Activated T-helper 17 cell treated with anti-CD3 and anti-CD28 coated beads, Interleukin-2, amount 50 U/mL, for 72 hours (primary cell): ENCODE results near the gene CLK1. TPM values are rescaled to one million over a fixed set of nuclear protein-coding genes. Genes with fewer than 3 reads are reported as not detected.

Experiments used
- ATAC-seq: fragments of 150-1000 bp; cut with Tn5 transposase; replicated peaks from 2 replicates; pipeline ENCODE4 v1.10.0; 2021; ENCODE audit warnings: mild to moderate bottlenecking, moderate library complexity
- H3K27ac Mint-ChIP-seq: one replicate; pipeline ENCODE4 v1.8.0; 2022; ENCODE audit warnings: mixed read lengths
- H3K27me3 Mint-ChIP-seq: one replicate; pipeline ENCODE4 v1.8.0; 2022; ENCODE audit warnings: mixed read lengths
- H3K36me3 Mint-ChIP-seq: one replicate; pipeline ENCODE4 v1.8.0; 2022; ENCODE audit warnings: low read depth, mild to moderate bottlenecking, mixed read lengths
- H3K4me1 Mint-ChIP-seq: one replicate; pipeline ENCODE4 v1.8.0; 2022; ENCODE audit warnings: mixed read lengths
- H3K4me3 Mint-ChIP-seq: one replicate; pipeline ENCODE4 v1.8.0; 2022; ENCODE audit warnings: mild to moderate bottlenecking, mixed read lengths
- H3K9me3 Mint-ChIP-seq: one replicate; pipeline ENCODE4 v1.8.0; 2022; ENCODE audit warnings: mixed read lengths
- total RNA-seq, 2 donors: library from RNA; stranded (reverse); gene quantifications; one replicate each; pipeline ENCODE4 v1.2.3, GENCODE V29; 2022

Gene CLK1
- total RNA-seq, 2 donors from 2014 or later: 127 to 381 TPM

DNA sequence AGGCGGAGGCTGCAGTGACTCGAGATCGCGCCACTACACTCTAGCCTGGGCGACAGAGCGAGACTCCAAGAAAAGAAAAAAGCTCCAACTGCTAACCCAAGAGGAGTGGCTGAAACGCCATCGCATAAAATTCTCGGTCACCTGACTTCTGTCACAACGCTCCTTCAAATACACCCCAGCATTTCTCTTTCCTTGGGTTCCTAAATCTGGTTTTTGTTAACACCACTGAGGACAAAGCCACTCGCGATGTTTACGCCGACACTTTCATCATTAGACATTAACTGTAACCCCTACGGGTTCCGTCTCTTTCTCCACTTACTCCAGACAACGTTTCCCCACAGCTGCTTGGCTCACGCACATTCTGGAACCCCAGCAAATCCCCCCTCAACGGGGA, 679 bp downstream of the CLK1 start:
- peak overlapping the region; percentile 87 for H3K4me3 Mint-ChIP-seq
- peaks cover 22% of the 10 kb centered on the region for H3K4me1 Mint-ChIP-seq
- H3K27me3 Mint-ChIP-seq: no peaks in the 10 kb centered on the region
- no peaks in the 10 kb centered on the region for H3K9me3 Mint-ChIP-seq
- peak; percentile 15 for ATAC-seq
- peak overlapping the region; percentile 93 for H3K27ac Mint-ChIP-seq
- H3K36me3 Mint-ChIP-seq: peaks cover 59% of the 10 kb centered on the region

DNA sequence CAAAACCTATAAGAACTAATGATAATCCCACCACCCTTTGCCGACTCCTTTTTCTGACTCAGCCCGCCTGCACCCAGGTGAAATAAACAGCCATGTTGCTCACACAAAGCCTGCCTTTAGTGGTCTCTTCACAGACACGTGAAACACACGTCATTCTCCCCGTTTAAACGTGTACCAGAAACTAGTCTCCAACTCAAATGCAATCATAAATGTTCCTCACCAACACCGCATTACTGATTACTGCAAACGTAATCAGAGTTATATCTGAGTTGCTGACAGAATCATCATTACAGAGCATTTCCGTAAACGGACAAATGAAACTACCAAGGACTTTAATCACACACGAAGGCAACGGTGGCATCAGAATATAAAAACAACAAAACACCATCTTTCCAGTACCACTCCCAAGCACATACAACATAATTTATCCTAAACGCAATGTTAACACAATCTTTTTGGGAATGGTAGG, 1.9 kb downstream of the CLK1 start:
- Mint-ChIP-seq H3K4me1 (peaks cover 21% of the 10 kb centered on the region), H3K9me3 (no peaks in the 10 kb centered on the region)

DNA sequence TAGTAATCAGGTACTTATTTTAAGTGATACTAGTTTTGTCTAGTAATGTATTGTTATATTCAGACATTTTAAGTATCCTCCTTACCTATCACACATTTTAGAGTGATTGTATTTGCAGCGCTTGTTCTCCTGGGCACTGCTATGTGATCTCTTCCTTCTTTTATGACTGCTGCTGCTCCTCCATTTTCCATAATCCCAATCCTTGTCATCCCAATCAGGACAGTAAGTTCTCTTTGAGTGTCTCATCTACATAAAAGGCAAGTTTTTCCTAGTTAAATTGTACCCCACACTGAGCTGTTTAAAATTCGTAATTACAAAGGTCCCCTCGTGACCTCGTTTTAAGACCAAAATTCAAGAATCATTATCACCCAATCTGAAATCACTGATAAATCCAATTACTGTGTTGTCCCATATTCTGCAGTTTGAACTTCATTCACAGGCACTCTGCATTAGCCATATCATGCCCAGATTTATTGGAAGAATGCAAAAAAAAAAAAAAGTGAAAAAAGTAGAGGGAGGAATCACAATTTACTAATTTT, 2.8 kb downstream of the CLK1 start:
- peak overlapping the region; percentile 87 for H3K4me3 Mint-ChIP-seq
- peaks cover 21% of the 10 kb centered on the region for H3K4me1 Mint-ChIP-seq
- no peak for ATAC-seq
- peak overlapping the region; percentile 93 for H3K27ac Mint-ChIP-seq
- H3K36me3 Mint-ChIP-seq: peaks cover 80% of the 10 kb centered on the region
- no peaks in the 10 kb centered on the region for H3K27me3 Mint-ChIP-seq
- H3K9me3 Mint-ChIP-seq: no peaks in the 10 kb centered on the region

More for the DNA sequence above, 1.9 kb downstream of the CLK1 start:
- Mint-ChIP-seq H3K27ac (peak overlapping the region; percentile 93), H3K36me3 (peaks cover 72% of the 10 kb centered on the region), H3K4me3 (peak overlapping the region; percentile 87), H3K27me3 (no peaks in the 10 kb centered on the region)
- peak; percentile 72 for ATAC-seq

DNA sequence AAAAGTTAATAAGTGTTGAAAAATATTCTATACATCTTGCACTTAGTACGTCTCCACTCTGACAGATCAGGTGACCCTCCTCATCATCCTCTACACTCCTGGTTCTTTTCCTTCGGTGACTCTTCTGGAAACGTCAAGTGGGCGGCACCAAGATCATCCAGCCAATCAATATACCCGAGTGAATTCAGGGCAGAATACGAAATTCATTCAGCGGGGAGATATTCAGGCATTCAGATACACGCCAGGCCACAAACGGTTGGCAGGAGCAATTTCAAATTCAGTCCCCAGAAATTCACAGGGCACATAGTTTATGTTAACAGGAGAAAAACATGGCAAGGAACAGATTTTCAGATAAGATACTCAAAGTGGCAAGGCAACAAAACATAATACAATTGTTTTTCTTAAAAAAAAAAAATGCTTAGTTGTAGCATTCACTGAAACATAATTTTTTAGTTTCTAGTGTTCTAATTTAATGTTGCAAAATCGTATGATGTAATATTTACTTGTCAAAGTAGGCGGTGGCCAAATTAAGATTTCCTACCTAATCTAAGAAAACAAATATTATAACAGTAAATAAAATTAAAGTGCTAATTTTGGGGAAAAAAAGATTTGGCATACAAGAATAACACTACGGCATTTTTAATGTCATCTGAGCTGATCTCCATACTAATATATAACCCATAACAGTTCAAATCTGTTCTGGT, 4.2 kb downstream of the CLK1 start:
- Mint-ChIP-seq H3K9me3 (no peaks in the 10 kb centered on the region), H3K4me1 (peaks cover 21% of the 10 kb centered on the region), H3K36me3 (peaks cover 95% of the 10 kb centered on the region), H3K27ac (peak overlapping the region; percentile 76), H3K4me3 (peak overlapping the region; percentile 87), H3K27me3 (no peaks in the 10 kb centered on the region)
- no peak for ATAC-seq

DNA sequence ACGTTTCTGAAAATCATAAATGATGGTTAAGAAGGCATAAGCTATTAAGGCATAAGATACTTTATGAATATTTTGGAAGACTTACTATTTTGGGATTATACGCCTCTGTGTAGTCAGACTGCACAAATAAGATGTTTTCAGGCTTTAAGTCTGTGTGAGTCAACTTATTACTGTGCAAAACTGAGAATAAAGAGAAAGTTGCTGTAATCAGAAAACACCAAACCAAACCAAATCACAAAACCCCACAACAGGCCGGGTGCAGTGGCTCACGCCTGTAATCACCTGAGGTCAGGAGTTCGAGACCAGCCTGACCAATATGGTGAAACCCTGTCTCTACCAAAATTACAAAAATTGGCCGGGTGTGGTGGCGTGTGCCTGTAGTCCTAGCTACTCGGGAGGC, 7.7 kb downstream of the CLK1 start:
- peak; percentile 55 for ATAC-seq
- H3K4me3 Mint-ChIP-seq: peak overlapping the region; percentile 87
- no peaks in the 10 kb centered on the region for H3K9me3 Mint-ChIP-seq
- peaks cover 100% of the 10 kb centered on the region for H3K36me3 Mint-ChIP-seq
- H3K27ac Mint-ChIP-seq: no peak overlapping the region
- no peaks in the 10 kb centered on the region for H3K27me3 Mint-ChIP-seq
- peaks cover 21% of the 10 kb centered on the region for H3K4me1 Mint-ChIP-seq

DNA sequence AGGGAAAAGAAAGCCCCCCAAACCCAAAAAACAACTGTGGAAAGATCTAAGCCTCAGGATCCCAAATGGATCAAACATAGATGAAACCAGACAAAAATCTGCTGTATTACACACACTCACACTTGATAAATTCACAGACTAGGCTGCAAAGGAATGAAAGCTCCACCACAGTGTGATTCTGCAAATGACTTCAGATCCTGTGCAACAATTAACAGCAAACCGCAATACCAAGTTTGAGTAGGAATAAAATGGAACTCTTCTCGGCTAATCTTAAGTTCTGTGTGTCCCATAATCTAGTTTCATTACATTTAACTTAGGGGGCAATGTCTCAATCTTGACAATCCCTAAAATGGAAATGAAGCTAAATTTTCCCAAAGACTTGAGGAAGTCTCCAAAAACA, 11.9 kb downstream of the CLK1 start:
- H3K36me3 Mint-ChIP-seq: peaks cover 76% of the 10 kb centered on the region
- ATAC-seq: no peak
- H3K4me3 Mint-ChIP-seq: no peak overlapping the region
- H3K27me3 Mint-ChIP-seq: no peaks in the 10 kb centered on the region
- H3K9me3 Mint-ChIP-seq: no peaks in the 10 kb centered on the region
- peaks cover 6% of the 10 kb centered on the region for H3K4me1 Mint-ChIP-seq
- no peak overlapping the region for H3K27ac Mint-ChIP-seq

DNA sequence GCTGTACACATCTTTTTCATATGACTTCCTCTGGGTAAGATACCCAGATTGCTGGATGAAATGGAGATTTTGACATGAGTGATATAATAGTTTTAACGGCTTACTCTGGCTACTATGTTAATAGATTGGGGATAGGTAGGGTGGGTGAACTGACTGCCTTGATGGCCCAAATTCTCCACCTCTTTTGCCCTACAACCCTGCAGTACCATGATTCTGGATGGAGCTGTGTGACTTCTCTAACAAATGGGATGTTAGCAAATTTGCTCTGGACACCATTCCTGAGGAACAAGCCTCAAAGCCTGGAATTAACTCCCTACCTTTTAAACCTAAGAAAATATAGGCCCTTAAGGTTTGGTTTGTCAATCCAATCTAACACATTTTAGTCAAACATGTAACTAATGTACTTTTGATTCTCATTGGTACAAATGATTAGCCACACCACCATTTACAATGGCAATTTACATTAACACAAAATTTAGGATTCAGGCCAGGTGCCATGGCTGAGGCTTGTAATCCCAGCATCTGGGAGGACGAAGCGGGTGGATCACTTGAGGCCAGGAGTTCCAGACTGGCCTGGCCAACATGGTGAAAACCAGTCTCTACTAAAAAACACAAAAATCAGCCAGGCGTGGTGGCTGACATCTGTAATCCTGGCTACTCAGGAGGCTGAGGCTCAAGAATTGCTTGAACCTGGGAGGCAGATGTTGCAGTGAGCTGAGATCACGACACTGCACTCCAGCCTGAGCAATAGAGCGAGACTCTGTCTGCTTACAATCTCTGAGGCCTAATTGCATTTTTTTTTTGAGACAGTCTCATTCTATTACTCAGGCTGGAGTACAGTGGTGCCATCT, 12.8 kb downstream of the CLK1 start:
- ATAC-seq: no peak
- Mint-ChIP-seq H3K27ac (peak overlapping the region; percentile 28), H3K36me3 (peaks cover 66% of the 10 kb centered on the region), H3K4me3 (no peak overlapping the region), H3K4me1 (peaks cover 11% of the 10 kb centered on the region), H3K9me3 (no peaks in the 10 kb centered on the region), H3K27me3 (no peaks in the 10 kb centered on the region)

DNA sequence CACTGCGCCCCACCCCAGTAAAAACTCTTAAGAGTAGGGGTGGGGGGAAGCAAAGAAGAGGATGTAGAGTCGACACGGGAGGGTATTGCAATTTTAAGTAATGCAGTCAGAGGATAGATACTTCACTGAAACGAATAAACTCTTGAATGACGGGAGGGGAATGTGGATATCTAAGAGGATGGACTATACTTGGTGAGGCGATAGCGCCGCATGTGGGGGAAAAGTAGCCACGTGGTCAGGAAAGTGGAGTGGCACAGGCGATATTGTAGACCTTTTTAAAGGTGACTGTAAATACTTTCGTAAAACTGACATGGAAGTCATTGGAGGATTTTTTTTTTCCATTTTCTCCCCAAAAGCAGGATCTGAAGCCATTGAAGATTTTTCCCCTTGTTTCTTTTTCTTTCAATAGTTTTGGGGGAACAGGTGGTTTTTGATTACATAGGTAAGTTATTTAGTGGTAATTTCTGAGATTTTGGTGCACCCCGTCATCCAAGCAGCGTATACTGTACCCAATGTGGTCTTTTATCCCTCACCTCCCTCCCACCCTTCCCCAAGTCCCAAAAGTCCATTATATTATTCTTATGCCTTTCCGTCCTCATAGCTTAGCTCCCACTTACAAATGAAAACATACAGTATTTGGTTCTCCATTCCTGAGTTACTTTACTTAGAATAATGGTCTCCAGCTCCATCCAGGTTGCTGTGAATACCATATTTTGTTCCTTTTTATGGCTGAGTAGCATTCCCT, 13.8 kb downstream of the CLK1 start:
- no peak overlapping the region for H3K4me3 Mint-ChIP-seq
- no peaks in the 10 kb centered on the region for H3K9me3 Mint-ChIP-seq
- H3K27me3 Mint-ChIP-seq: no peaks in the 10 kb centered on the region
- peaks cover 11% of the 10 kb centered on the region for H3K4me1 Mint-ChIP-seq
- H3K27ac Mint-ChIP-seq: no peak overlapping the region
- H3K36me3 Mint-ChIP-seq: peaks cover 56% of the 10 kb centered on the region
- ATAC-seq: no peak

DNA sequence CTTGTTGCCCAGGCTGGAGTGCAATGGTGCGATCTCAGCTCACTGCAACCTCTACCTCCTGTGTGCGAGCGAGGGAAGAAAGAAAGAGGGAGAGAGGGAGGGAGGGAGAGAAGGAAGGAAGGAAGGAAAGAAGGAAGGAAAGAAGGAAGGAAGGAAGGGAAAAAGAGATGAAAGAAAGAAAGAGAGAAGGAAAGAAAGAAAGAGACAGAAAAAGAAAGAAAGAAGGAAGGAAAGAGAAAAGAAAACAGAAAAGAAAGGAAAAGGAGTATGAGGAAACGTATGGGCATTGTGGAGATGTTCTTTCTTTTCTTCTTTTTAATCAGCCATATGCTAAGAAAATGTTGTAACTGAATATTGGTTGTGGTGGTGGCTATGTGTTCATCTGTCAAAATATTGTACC, 16.5 kb downstream of the CLK1 start:
- ATAC-seq: no peak
- H3K36me3 Mint-ChIP-seq: peaks cover 29% of the 10 kb centered on the region
- peaks cover 11% of the 10 kb centered on the region for H3K4me1 Mint-ChIP-seq
- H3K27ac Mint-ChIP-seq: peak overlapping the region; percentile 55
- H3K27me3 Mint-ChIP-seq: no peaks in the 10 kb centered on the region
- no peak overlapping the region for H3K4me3 Mint-ChIP-seq
- no peaks in the 10 kb centered on the region for H3K9me3 Mint-ChIP-seq

DNA sequence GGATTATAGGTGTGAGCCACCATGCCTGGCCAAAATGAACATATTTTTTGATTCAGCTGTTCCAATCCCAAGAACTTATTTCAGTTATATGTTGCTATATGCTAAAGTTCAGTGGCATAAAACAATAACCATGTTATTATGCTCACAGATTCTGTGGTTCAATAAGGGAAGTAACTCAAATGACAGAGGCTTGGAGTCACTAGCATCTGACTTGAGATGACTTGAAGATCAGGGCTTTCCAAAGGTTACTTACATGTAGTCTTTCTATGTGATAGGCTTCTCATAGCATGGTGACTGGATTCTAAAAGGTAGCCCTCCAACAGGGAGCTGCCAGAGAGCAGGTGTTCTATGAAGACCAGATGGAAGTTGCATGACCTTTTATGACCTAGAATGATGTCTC, 17.2 kb downstream of the CLK1 start:
- peaks cover 22% of the 10 kb centered on the region for H3K36me3 Mint-ChIP-seq
- H3K9me3 Mint-ChIP-seq: no peaks in the 10 kb centered on the region
- H3K27ac Mint-ChIP-seq: peak overlapping the region; percentile 55
- peaks cover 11% of the 10 kb centered on the region for H3K4me1 Mint-ChIP-seq
- no peaks in the 10 kb centered on the region for H3K27me3 Mint-ChIP-seq
- no peak overlapping the region for H3K4me3 Mint-ChIP-seq
- ATAC-seq: no peak

DNA sequence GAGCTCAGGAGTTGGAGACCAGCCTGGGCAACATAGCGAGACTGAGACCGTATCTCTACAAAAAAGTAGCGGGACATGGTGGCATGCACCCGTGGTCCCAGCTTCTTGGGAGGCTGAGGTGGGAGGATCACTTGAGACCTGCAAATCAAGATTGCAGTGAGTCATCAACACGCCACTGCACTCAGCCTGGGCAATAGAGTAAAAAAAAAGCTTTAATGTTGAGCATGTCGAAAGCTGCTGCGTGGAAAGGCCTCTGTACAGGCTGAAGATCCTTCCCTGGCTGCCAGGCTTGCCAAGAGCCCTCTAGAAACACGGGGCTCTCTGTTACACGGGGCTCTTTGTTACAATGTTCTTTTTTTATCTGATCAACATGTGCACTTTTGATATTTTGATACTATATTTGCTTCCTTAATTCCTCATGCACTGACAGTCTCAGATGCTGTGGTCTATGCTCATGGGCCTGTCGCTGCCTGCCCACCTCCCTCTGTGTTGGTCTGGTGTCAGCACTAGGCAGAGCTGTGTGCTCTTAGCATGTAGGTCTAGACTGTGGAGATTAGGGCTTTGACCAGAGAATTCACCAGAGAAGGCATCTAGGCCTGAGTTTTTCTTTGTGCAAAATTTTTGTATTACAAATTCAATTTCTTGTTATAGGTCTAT, 18.7 kb downstream of the CLK1 start:
- Mint-ChIP-seq H3K27me3 (no peaks in the 10 kb centered on the region), H3K9me3 (no peaks in the 10 kb centered on the region), H3K36me3 (peaks cover 8% of the 10 kb centered on the region), H3K4me3 (no peak overlapping the region), H3K4me1 (peaks cover 11% of the 10 kb centered on the region), H3K27ac (no peak overlapping the region)
- ATAC-seq: no peak

DNA sequence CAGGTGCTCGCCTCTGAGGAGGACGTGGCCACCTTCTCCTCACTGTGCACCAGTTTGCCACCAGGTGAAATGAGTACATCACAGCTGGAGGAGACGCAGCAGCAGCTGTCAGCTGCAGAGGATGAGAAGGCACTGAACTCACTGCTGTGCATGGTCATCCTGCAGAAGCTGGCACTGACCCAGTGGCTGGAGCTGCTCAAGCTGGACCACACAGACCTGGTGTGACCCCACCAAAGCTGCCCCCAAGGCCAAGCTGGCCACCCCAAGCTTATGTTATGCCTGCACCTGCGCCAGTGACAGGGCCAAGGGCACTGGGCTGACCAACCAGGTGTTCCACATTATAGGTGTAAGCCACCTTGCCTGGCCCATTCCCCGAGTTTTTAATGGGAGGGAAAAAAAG, 19.3 kb downstream of the CLK1 start:
- ATAC-seq: no peak
- no peaks in the 10 kb centered on the region for H3K27me3 Mint-ChIP-seq
- no peak overlapping the region for H3K4me3 Mint-ChIP-seq
- H3K9me3 Mint-ChIP-seq: no peaks in the 10 kb centered on the region
- peaks cover 2% of the 10 kb centered on the region for H3K36me3 Mint-ChIP-seq
- H3K27ac Mint-ChIP-seq: no peak overlapping the region
- H3K4me1 Mint-ChIP-seq: peaks cover 11% of the 10 kb centered on the region

DNA sequence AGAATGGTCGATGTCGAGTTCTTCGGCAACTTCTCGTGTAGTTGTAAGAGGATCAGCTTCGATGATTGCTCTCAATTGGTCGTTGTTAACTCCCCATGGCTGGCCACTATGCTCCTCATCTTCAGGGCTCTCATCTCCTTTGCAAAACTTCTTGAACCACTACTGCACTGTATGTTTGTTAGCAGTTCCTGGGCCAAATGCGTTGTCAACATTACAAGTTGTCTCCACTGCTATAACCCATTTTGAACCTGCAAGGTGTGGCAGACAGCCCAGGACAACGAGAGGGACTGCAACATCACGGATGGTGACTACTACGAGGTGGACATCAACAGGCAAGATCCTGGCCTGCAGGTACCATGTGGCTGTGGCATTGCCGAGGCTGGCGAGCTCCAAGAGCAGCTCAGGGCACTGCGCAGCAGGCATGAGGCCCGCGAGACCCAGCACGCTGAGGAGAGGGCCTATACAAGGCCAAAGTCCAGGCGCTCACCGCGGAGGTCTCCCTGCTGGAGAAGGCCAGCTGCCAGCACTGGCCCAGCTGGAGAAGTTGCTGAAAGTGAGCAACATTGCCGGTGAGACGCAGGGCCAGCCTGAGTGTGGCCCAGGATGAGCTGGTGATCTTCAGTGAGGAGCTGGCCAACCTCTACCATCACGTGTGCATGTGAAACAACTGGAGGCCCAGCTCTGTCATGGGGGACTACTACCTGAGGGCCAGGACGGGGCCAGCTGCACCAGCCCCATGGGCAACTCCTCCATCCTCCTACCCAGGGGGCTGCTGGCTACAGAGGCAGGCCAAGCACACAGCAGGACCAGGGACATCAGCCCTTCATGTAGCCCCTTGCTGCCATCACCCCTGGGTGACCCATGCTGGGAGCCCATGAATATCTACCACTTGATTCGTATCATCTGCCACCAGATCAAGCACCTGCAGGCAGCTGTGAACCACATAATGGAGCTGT, 20.2 kb downstream of the CLK1 start:
- H3K36me3 Mint-ChIP-seq: no peaks in the 10 kb centered on the region
- H3K27me3 Mint-ChIP-seq: no peaks in the 10 kb centered on the region
- H3K27ac Mint-ChIP-seq: no peak overlapping the region
- no peaks in the 10 kb centered on the region for H3K9me3 Mint-ChIP-seq
- ATAC-seq: no peak
- H3K4me3 Mint-ChIP-seq: no peak overlapping the region
- H3K4me1 Mint-ChIP-seq: peaks cover 11% of the 10 kb centered on the region
